ENCODE measurements around the gene STRBP.

Gene STRBP

GRCh38 chr9:123174887-123175518 lies 93.4 kb downstream of the STRBP start:
- no peak overlapping the region for H3K56ac ChIP-seq (ENCODE audit: low read length)
- H3K79me2 ChIP-seq (ENCODE audit: control insufficient read depth, insufficient read depth, low read length): no peaks in the 10 kb centered on the region
- H3K27ac ChIP-seq (ENCODE audit: low read depth, low read length): no peak overlapping the region
- no peak overlapping the region for H2BK5ac ChIP-seq (ENCODE audit: low read length)
- H2BK120ac ChIP-seq (ENCODE audit: low read depth, low read length): no peak overlapping the region
- no peaks in the 10 kb centered on the region for H3K4me1 ChIP-seq (ENCODE audit: control insufficient read depth, low read depth, low read length)
- H4K8ac ChIP-seq (ENCODE audit: low read depth, low read length): no peak overlapping the region
- no peak overlapping the region for H3K4me3 ChIP-seq (ENCODE audit: low read length)
- WGBS (ENCODE audit: extremely low coverage, insufficient coverage, low lambda C conversion rate): no CpG with 5 or more reads among the region's 1 CpG
- H3K18ac ChIP-seq (ENCODE audit: low read length): no peak overlapping the region
- no peak overlapping the region for H2BK15ac ChIP-seq (replicated peaks; ENCODE audit: low read depth)
- no peak overlapping the region for H3K23ac ChIP-seq (ENCODE audit: low read length)
- H3K79me1 ChIP-seq (ENCODE audit: low read length): no peaks in the 10 kb centered on the region
- H3K4me2 ChIP-seq (ENCODE audit: low read length): no peak overlapping the region
- no peak for DNase-seq
- H3K9ac ChIP-seq (ENCODE audit: low read length): no peak overlapping the region
- H4K5ac ChIP-seq (ENCODE audit: low read length): no peak overlapping the region
- H3K4ac ChIP-seq (ENCODE audit: low read depth, low read length): no peak overlapping the region
- no peaks in the 10 kb centered on the region for H3K36me3 ChIP-seq (ENCODE audit: control insufficient read depth, insufficient read depth, low read length)
- no peaks in the 10 kb centered on the region for H3K27me3 ChIP-seq (ENCODE audit: insufficient read depth, low read length, poor library complexity)
- H2AK5ac ChIP-seq (ENCODE audit: low read length): no peak overlapping the region

- no peaks in the 10 kb centered on the region for H3K79me1 ChIP-seq (ENCODE audit: low read length)
- H3K9ac ChIP-seq (ENCODE audit: low read length): no peak overlapping the region
- no peak overlapping the region for H2AK5ac ChIP-seq (ENCODE audit: low read length)
- no CpG with 5 or more reads among the region's 1 CpG for WGBS (ENCODE audit: extremely low coverage, insufficient coverage, low lambda C conversion rate)
- H3K4ac ChIP-seq (ENCODE audit: low read depth, low read length): no peak overlapping the region
- H2BK15ac ChIP-seq (replicated peaks; ENCODE audit: low read depth): no peak overlapping the region
- H3K4me2 ChIP-seq (ENCODE audit: low read length): no peak overlapping the region
- H3K18ac ChIP-seq (ENCODE audit: low read length): no peak overlapping the region
- H4K5ac ChIP-seq (ENCODE audit: low read length): no peak overlapping the region
- DNase-seq: no peak
- no peak overlapping the region for H3K27ac ChIP-seq (ENCODE audit: low read depth, low read length)
- no peaks in the 10 kb centered on the region for H3K79me2 ChIP-seq (ENCODE audit: control insufficient read depth, insufficient read depth, low read length)
- no peak overlapping the region for H2BK5ac ChIP-seq (ENCODE audit: low read length)
- no peak overlapping the region for H2BK120ac ChIP-seq (ENCODE audit: low read depth, low read length)
- no peak overlapping the region for H3K56ac ChIP-seq (ENCODE audit: low read length)
- H3K4me3 ChIP-seq (ENCODE audit: low read length): no peak overlapping the region
- H3K36me3 ChIP-seq (ENCODE audit: control insufficient read depth, insufficient read depth, low read length): no peaks in the 10 kb centered on the region
- H3K27me3 ChIP-seq (ENCODE audit: insufficient read depth, low read length, poor library complexity): no peaks in the 10 kb centered on the region
- H3K4me1 ChIP-seq (ENCODE audit: control insufficient read depth, low read depth, low read length): no peaks in the 10 kb centered on the region
- H4K8ac ChIP-seq (ENCODE audit: low read depth, low read length): no peak overlapping the region
- no peak overlapping the region for H3K23ac ChIP-seq (ENCODE audit: low read length)
Observed at GRCh38 chr9:123174079-123174478, 94.3 kb downstream of the STRBP start.

- H2AK5ac ChIP-seq (ENCODE audit: low read length): no peak overlapping the region
- H3K79me1 ChIP-seq (ENCODE audit: low read length): no peaks in the 10 kb centered on the region
- no peaks in the 10 kb centered on the region for H3K36me3 ChIP-seq (ENCODE audit: control insufficient read depth, insufficient read depth, low read length)
- H3K23ac ChIP-seq (ENCODE audit: low read length): no peak overlapping the region
- no peak overlapping the region for H3K4me2 ChIP-seq (ENCODE audit: low read length)
- no peak for DNase-seq
- H3K27me3 ChIP-seq (ENCODE audit: insufficient read depth, low read length, poor library complexity): no peaks in the 10 kb centered on the region
- H2BK120ac ChIP-seq (ENCODE audit: low read depth, low read length): no peak overlapping the region
- no peak overlapping the region for H4K5ac ChIP-seq (ENCODE audit: low read length)
- H2BK15ac ChIP-seq (replicated peaks; ENCODE audit: low read depth): no peak overlapping the region
- no CpG with 5 or more reads among the region's 3 CpGs for WGBS (ENCODE audit: extremely low coverage, insufficient coverage, low lambda C conversion rate)
- H4K8ac ChIP-seq (ENCODE audit: low read depth, low read length): no peak overlapping the region
- H2BK5ac ChIP-seq (ENCODE audit: low read length): no peak overlapping the region
- no peaks in the 10 kb centered on the region for H3K79me2 ChIP-seq (ENCODE audit: control insufficient read depth, insufficient read depth, low read length)
- no peak overlapping the region for H3K27ac ChIP-seq (ENCODE audit: low read depth, low read length)
- H3K56ac ChIP-seq (ENCODE audit: low read length): no peak overlapping the region
- no peaks in the 10 kb centered on the region for H3K4me1 ChIP-seq (ENCODE audit: control insufficient read depth, low read depth, low read length)
- H3K4ac ChIP-seq (ENCODE audit: low read depth, low read length): no peak overlapping the region
- H3K18ac ChIP-seq (ENCODE audit: low read length): no peak overlapping the region
- H3K4me3 ChIP-seq (ENCODE audit: low read length): no peak overlapping the region
- no peak overlapping the region for H3K9ac ChIP-seq (ENCODE audit: low read length)
Observed at GRCh38 chr9:123169926-123170325, 98.5 kb downstream of the STRBP start.

GRCh38 chr9:123168586-123168985 lies 99.8 kb downstream of the STRBP start:
- DNase-seq: no peak
- WGBS (ENCODE audit: extremely low coverage, insufficient coverage, low lambda C conversion rate): no CpG with 5 or more reads among the region's 2 CpGs
- Histone ChIP-seq H3K79me2 (ENCODE audit: control insufficient read depth, insufficient read depth, low read length) (no peaks in the 10 kb centered on the region), H3K27me3 (ENCODE audit: insufficient read depth, low read length, poor library complexity) (no peaks in the 10 kb centered on the region), H3K4me2 (ENCODE audit: low read length) (no peak overlapping the region), H3K23ac (ENCODE audit: low read length) (no peak overlapping the region), H3K27ac (ENCODE audit: low read depth, low read length) (no peak overlapping the region), H3K18ac (ENCODE audit: low read length) (no peak overlapping the region), H3K36me3 (ENCODE audit: control insufficient read depth, insufficient read depth, low read length) (no peaks in the 10 kb centered on the region), H4K8ac (ENCODE audit: low read depth, low read length) (no peak overlapping the region), H3K79me1 (ENCODE audit: low read length) (no peaks in the 10 kb centered on the region), H2BK15ac (replicated peaks; ENCODE audit: low read depth) (no peak overlapping the region), H3K9ac (ENCODE audit: low read length) (no peak overlapping the region), H2AK5ac (ENCODE audit: low read length) (no peak overlapping the region), H2BK5ac (ENCODE audit: low read length) (no peak overlapping the region), H2BK120ac (ENCODE audit: low read depth, low read length) (no peak overlapping the region), H3K56ac (ENCODE audit: low read length) (no peak overlapping the region), H4K5ac (ENCODE audit: low read length) (no peak overlapping the region), H3K4me3 (ENCODE audit: low read length) (no peak overlapping the region), H3K4ac (ENCODE audit: low read depth, low read length) (no peak overlapping the region), H3K4me1 (ENCODE audit: control insufficient read depth, low read depth, low read length) (no peaks in the 10 kb centered on the region)

- H2AK5ac ChIP-seq (ENCODE audit: low read length): no peak overlapping the region
- H4K5ac ChIP-seq (ENCODE audit: low read length): no peak overlapping the region
- H2BK120ac ChIP-seq (ENCODE audit: low read depth, low read length): no peak overlapping the region
- WGBS (ENCODE audit: extremely low coverage, insufficient coverage, low lambda C conversion rate): no CpG with 5 or more reads among the region's 1 CpG
- no peak overlapping the region for H3K23ac ChIP-seq (ENCODE audit: low read length)
- no peaks in the 10 kb centered on the region for H3K79me2 ChIP-seq (ENCODE audit: control insufficient read depth, insufficient read depth, low read length)
- no peak overlapping the region for H3K18ac ChIP-seq (ENCODE audit: low read length)
- H3K4me1 ChIP-seq (ENCODE audit: control insufficient read depth, low read depth, low read length): no peaks in the 10 kb centered on the region
- H4K8ac ChIP-seq (ENCODE audit: low read depth, low read length): no peak overlapping the region
- no peak overlapping the region for H3K4me3 ChIP-seq (ENCODE audit: low read length)
- H3K4me2 ChIP-seq (ENCODE audit: low read length): no peak overlapping the region
- no peaks in the 10 kb centered on the region for H3K79me1 ChIP-seq (ENCODE audit: low read length)
- H3K4ac ChIP-seq (ENCODE audit: low read depth, low read length): no peak overlapping the region
- no peak overlapping the region for H3K56ac ChIP-seq (ENCODE audit: low read length)
- no peak for DNase-seq
- H3K9ac ChIP-seq (ENCODE audit: low read length): no peak overlapping the region
- H3K27me3 ChIP-seq (ENCODE audit: insufficient read depth, low read length, poor library complexity): no peaks in the 10 kb centered on the region
- H3K36me3 ChIP-seq (ENCODE audit: control insufficient read depth, insufficient read depth, low read length): no peaks in the 10 kb centered on the region
- H3K27ac ChIP-seq (ENCODE audit: low read depth, low read length): no peak overlapping the region
- no peak overlapping the region for H2BK5ac ChIP-seq (ENCODE audit: low read length)
- H2BK15ac ChIP-seq (replicated peaks; ENCODE audit: low read depth): no peak overlapping the region
Observed at GRCh38 chr9:123167474-123167873, 100.9 kb downstream of the STRBP start.

- Histone ChIP-seq H3K79me1 (ENCODE audit: low read length) (no peaks in the 10 kb centered on the region), H3K9ac (ENCODE audit: low read length) (no peak overlapping the region), H3K23ac (ENCODE audit: low read length) (no peak overlapping the region), H3K36me3 (ENCODE audit: control insufficient read depth, insufficient read depth, low read length) (no peaks in the 10 kb centered on the region), H3K4me2 (ENCODE audit: low read length) (no peak overlapping the region), H3K27ac (ENCODE audit: low read depth, low read length) (no peak overlapping the region), H4K8ac (ENCODE audit: low read depth, low read length) (no peak overlapping the region), H3K27me3 (ENCODE audit: insufficient read depth, low read length, poor library complexity) (no peaks in the 10 kb centered on the region), H3K4me3 (ENCODE audit: low read length) (no peak overlapping the region), H3K18ac (ENCODE audit: low read length) (no peak overlapping the region), H2BK5ac (ENCODE audit: low read length) (no peak overlapping the region), H3K56ac (ENCODE audit: low read length) (no peak overlapping the region), H4K5ac (ENCODE audit: low read length) (no peak overlapping the region), H2BK15ac (replicated peaks; ENCODE audit: low read depth) (no peak overlapping the region), H3K79me2 (ENCODE audit: control insufficient read depth, insufficient read depth, low read length) (no peaks in the 10 kb centered on the region), H3K4me1 (ENCODE audit: control insufficient read depth, low read depth, low read length) (no peaks in the 10 kb centered on the region), H2BK120ac (ENCODE audit: low read depth, low read length) (no peak overlapping the region), H2AK5ac (ENCODE audit: low read length) (no peak overlapping the region), H3K4ac (ENCODE audit: low read depth, low read length) (no peak overlapping the region)
- no CpG with 5 or more reads among the region's 1 CpG for WGBS (ENCODE audit: extremely low coverage, insufficient coverage, low lambda C conversion rate)
- DNase-seq: no peak
Observed at GRCh38 chr9:123165813-123166212, 102.6 kb downstream of the STRBP start.

All from mesendoderm (in vitro differentiated cells).